Measurements from ENCODE around the gene NUP107. TPM values are rescaled to one million over a fixed set of nuclear protein-coding genes. Genes with fewer than 3 reads are reported as not detected.

Gene NUP107
- total RNA-seq, 1 experiment from 2014 or later = 99.0 TPM

DNA sequence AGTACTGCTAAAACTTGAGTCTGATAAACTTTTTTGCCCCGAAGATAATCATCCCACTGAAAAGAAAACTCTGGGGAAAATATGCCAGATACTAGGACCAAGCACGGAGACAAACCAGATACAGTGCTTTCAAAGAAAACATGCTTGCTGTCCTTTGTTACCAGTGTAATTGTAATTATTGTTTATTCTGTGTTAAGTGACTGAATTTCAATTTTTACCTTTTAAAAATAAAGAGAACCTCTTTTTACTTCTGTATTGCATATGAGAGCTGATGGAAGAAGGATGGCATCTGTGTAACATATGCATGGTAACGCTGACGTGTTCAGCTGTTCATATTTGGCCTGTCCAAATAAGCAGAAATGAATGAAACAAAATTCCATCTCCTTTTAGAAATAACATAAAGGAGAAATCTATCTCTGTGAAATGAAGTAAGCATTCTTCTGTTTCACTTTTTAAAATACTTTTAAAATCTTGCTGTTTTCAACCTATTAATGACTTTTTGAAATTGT lies 81.7 kb downstream of the NUP107 start:
- intact Hi-C loops (cut with micrococcal nuclease) = no loop called here
- RAD21 ChIA-PET (ENCODE audit: low non-redundant PET in 1 of 2, low total read pairs in 2 of 2, uncharacterized antibody in 2 of 2, unreplicated experiment in 2 of 2) = no interaction called here
- H3K27ac ChIP-seq (ENCODE audit: low read depth, low read length) = no peak overlapping the region
- no peaks in the 10 kb centered on the region for H3K9me3 ChIP-seq (ENCODE audit: control insufficient read depth in 1 of 2, insufficient read depth in 1 of 2, low read depth in 1 of 2, low read length in 2 of 2)
- H3K9ac ChIP-seq (ENCODE audit: low read length) = no peak overlapping the region
- no peaks in the 10 kb centered on the region for H4K20me1 ChIP-seq (ENCODE audit: insufficient read depth)
- ATAC-seq (no peak), DNase-seq (ENCODE audit: low read depth, low spot score) (no peak)
- H3K36me3 ChIP-seq (ENCODE audit: control insufficient read depth in 1 of 2, insufficient read depth in 2 of 2, low read length in 2 of 2) = no peaks in the 10 kb centered on the region; a peak in 2 of 4 replicates
- no peaks in the 10 kb centered on the region for H3K9me2 ChIP-seq (ENCODE audit: insufficient read depth)
- H3K4me1 ChIP-seq (ENCODE audit: control insufficient read depth in 1 of 2, insufficient read depth in 2 of 2, low read length in 2 of 2) = no peaks in the 10 kb centered on the region
- H3K4me2 ChIP-seq (ENCODE audit: low read length) = no peak overlapping the region
- H3K79me2 ChIP-seq (ENCODE audit: insufficient read depth, low read length) = no peaks in the 10 kb centered on the region
- TF ChIP-seq, protein P1, sequence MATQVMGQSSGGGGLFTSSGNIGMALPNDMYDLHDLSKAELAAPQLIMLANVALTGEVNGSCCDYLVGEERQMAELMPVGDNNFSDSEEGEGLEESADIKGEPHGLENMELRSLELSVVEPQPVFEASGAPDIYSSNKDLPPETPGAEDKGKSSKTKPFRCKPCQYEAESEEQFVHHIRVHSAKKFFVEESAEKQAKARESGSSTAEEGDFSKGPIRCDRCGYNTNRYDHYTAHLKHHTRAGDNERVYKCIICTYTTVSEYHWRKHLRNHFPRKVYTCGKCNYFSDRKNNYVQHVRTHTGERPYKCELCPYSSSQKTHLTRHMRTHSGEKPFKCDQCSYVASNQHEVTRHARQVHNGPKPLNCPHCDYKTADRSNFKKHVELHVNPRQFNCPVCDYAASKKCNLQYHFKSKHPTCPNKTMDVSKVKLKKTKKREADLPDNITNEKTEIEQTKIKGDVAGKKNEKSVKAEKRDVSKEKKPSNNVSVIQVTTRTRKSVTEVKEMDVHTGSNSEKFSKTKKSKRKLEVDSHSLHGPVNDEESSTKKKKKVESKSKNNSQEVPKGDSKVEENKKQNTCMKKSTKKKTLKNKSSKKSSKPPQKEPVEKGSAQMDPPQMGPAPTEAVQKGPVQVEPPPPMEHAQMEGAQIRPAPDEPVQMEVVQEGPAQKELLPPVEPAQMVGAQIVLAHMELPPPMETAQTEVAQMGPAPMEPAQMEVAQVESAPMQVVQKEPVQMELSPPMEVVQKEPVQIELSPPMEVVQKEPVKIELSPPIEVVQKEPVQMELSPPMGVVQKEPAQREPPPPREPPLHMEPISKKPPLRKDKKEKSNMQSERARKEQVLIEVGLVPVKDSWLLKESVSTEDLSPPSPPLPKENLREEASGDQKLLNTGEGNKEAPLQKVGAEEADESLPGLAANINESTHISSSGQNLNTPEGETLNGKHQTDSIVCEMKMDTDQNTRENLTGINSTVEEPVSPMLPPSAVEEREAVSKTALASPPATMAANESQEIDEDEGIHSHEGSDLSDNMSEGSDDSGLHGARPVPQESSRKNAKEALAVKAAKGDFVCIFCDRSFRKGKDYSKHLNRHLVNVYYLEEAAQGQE (IDR thresholded peaks at IDR 0.05; ENCODE audit: low read depth) = no peak
- no peak overlapping the region for H2AFZ ChIP-seq (ENCODE audit: low read depth, low read length, poor library complexity, severe bottlenecking)
- H3K27me3 ChIP-seq (ENCODE audit: insufficient read depth, low read length) = no peaks in the 10 kb centered on the region
- H3K4me3 ChIP-seq (replicated peaks in 1 of 2; ENCODE audit: low read depth in 1 of 2, low read length in 2 of 2) = no peak overlapping the region
- POLR2A ChIA-PET = no interaction called here
- CTCF ChIA-PET = no interaction called here
- BruUV-seq (replicated peaks) = no TSS peak

DNA sequence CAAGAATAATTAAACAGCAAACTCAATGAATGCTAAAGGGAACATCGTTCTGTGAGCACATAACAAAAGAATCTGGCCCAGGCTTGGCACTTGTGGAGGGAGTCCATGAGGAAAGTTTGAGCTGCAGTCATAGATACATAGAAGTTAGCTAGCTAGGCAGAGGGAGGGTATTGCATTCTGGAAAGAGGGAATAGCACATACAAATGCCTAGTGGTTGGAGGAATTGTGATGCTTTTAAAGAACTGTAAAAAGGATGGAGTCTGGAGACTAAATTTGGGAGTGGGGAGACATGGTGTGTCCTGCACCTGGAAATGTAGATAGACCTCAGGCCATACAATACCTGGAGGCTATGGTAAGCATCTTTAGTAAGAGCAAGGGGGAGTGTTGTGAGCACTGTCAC lies 83.2 kb downstream of the NUP107 start:
- no peaks in the 10 kb centered on the region; a peak in 2 of 4 replicates for H3K36me3 ChIP-seq (ENCODE audit: control insufficient read depth in 1 of 2, insufficient read depth in 2 of 2, low read length in 2 of 2)
- no peaks in the 10 kb centered on the region for H3K9me3 ChIP-seq (ENCODE audit: control insufficient read depth in 1 of 2, insufficient read depth in 1 of 2, low read depth in 1 of 2, low read length in 2 of 2)
- ChIA-PET CTCF (no interaction called here), RAD21 (ENCODE audit: low non-redundant PET in 1 of 2, low total read pairs in 2 of 2, uncharacterized antibody in 2 of 2, unreplicated experiment in 2 of 2) (no interaction called here), POLR2A (no interaction called here)
- H3K27me3 ChIP-seq (ENCODE audit: insufficient read depth, low read length) = no peaks in the 10 kb centered on the region
- intact Hi-C loops (cut with micrococcal nuclease) = no loop called here
- no peak overlapping the region for H3K4me2 ChIP-seq (ENCODE audit: low read length)
- BruUV-seq (replicated peaks) = no TSS peak
- H3K79me2 ChIP-seq (ENCODE audit: insufficient read depth, low read length) = no peaks in the 10 kb centered on the region
- H3K27ac ChIP-seq (ENCODE audit: low read depth, low read length) = no peak overlapping the region
- no peaks in the 10 kb centered on the region for H4K20me1 ChIP-seq (ENCODE audit: insufficient read depth)
- DNase-seq (ENCODE audit: low read depth, low spot score) = no peak
- H3K9ac ChIP-seq (ENCODE audit: low read length) = no peak overlapping the region
- no peak for ATAC-seq
- H2AFZ ChIP-seq (ENCODE audit: low read depth, low read length, poor library complexity, severe bottlenecking) = no peak overlapping the region
- no peaks in the 10 kb centered on the region for H3K9me2 ChIP-seq (ENCODE audit: insufficient read depth)
- H3K4me3 ChIP-seq (replicated peaks in 1 of 2; ENCODE audit: low read depth in 1 of 2, low read length in 2 of 2) = no peak overlapping the region
- no peaks in the 10 kb centered on the region for H3K4me1 ChIP-seq (ENCODE audit: control insufficient read depth in 1 of 2, insufficient read depth in 2 of 2, low read length in 2 of 2)
- TF ChIP-seq ZNF274 (IDR thresholded peaks at IDR 0.05; ENCODE audit: low read depth, low read length) (no peak), EZH2 (IDR thresholded peaks at IDR 0.05) (no peak), ELF1 (IDR thresholded peaks at IDR 0.05; ENCODE audit: borderline replicate concordance, low read depth) (no peak), JUND (IDR thresholded peaks at IDR 0.05) (no peak), YY1 (IDR thresholded peaks at IDR 0.05; ENCODE audit: extremely low read depth, insufficient replicate concordance, low read depth, low read length) (no peak), POLR2AphosphoS5 (IDR thresholded peaks at IDR 0.05; ENCODE audit: low read depth, low read length) (no peak), SIN3A (IDR thresholded peaks at IDR 0.05; ENCODE audit: low read depth) (no peak)
- TF ChIP-seq, protein P2, sequence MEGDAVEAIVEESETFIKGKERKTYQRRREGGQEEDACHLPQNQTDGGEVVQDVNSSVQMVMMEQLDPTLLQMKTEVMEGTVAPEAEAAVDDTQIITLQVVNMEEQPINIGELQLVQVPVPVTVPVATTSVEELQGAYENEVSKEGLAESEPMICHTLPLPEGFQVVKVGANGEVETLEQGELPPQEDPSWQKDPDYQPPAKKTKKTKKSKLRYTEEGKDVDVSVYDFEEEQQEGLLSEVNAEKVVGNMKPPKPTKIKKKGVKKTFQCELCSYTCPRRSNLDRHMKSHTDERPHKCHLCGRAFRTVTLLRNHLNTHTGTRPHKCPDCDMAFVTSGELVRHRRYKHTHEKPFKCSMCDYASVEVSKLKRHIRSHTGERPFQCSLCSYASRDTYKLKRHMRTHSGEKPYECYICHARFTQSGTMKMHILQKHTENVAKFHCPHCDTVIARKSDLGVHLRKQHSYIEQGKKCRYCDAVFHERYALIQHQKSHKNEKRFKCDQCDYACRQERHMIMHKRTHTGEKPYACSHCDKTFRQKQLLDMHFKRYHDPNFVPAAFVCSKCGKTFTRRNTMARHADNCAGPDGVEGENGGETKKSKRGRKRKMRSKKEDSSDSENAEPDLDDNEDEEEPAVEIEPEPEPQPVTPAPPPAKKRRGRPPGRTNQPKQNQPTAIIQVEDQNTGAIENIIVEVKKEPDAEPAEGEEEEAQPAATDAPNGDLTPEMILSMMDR (IDR thresholded peaks at IDR 0.05 in 2 of 3, conservative IDR thresholded peaks at IDR 0.05 in 1 of 3; ENCODE audit: borderline replicate concordance in 1 of 3, insufficient read depth in 1 of 3, low read depth in 2 of 3, low read length in 2 of 3) = no peak
- TF ChIP-seq, protein P3, sequence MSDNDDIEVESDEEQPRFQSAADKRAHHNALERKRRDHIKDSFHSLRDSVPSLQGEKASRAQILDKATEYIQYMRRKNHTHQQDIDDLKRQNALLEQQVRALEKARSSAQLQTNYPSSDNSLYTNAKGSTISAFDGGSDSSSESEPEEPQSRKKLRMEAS (IDR thresholded peaks at IDR 0.05) = no peak
- TF ChIP-seq, protein P1 (IDR thresholded peaks at IDR 0.05; ENCODE audit: low read depth) = no peak
